Pancreas (tissue), 10 donors: ENCODE measurements around the gene BICRAL. TPM values are rescaled to one million over a fixed set of nuclear protein-coding genes. Genes with fewer than 3 reads are reported as not detected.

Experiments used
- ATAC-seq, 4 donors: fragments of 200-7000 bp; cut with Tn5 transposase; one replicate each; pipeline versions ENCODE4 v1.8.0 to v1.9.1; 2020; ENCODE audit warnings: mild to moderate bottlenecking in 4 of 4, moderate library complexity in 4 of 4
- DNase-seq, 6 donors: peaks; one replicate each; pipeline ENCODE4 v3.0.0-alpha.2; 2020
- FAIRE-seq: peaks from 2 replicates; lab custom pipeline; 2012; peaks lifted over from hg19 to GRCh38; lab: Jason Lieb, UNC
- H3K27ac ChIP-seq, 4 donors: fragments of 200-600 bp; sonication (generic); 1 replicate in 3 of 4; 2 replicates in 1 of 4; pipeline versions ENCODE4 v1.5.0 to v1.8.0; 2020
- H3K27me3 ChIP-seq, 4 donors: fragments of 200-600 bp; one replicate each; pipeline ENCODE4 v1.8.0; 2021
- H3K36me3 ChIP-seq, 3 donors: fragments of 200-600 bp; sonication (generic) in 1 of 3; one replicate each; pipeline versions ENCODE4 v1.5.0 to v1.8.0; 2020 to 2021
- H3K4me1 ChIP-seq, 3 donors: fragments of 200-600 bp; one replicate each; pipeline ENCODE4 v1.8.0; 2021
- H3K4me3 ChIP-seq, 4 donors: fragments of 200-600 bp; sonication (generic) in 2 of 4; one replicate each; pipeline versions ENCODE4 v1.5.0 to v1.8.0; 2020 to 2021
- H3K9me3 ChIP-seq, 4 donors: fragments of 200-600 bp; one replicate each; pipeline ENCODE4 v1.8.0; 2021
- CTCF ChIP-seq, 4 donors: fragments of 200-600 bp; sonication (generic) in 3 of 4; IDR thresholded peaks; one replicate each; pipeline versions ENCODE4 v1.5.0 to v1.8.0; 2021; ENCODE audit warnings: antibody characterized with exemption in 4 of 4
- WGBS, 2 donors: extraction: QIAGEN DNeasy Blood & Tissue Kit; methylation state at CpG; one replicate each; pipeline ENCODE4 v1.1.7; 2013; 5-methylcytosine and 5-hydroxymethylcytosine counted together
- intact Hi-C, 3 donors: fragments of 100-400 bp; cut with DNase I; formaldehyde crosslinking; loops; one replicate each; pipeline versions ENCODE4 v1.11.1 to v1.14.2; 2022
- polyA plus RNA-seq, 2 donors: library from polyadenylated mRNA; stranded (reverse); fragments of 200-250 nt; gene quantifications; one replicate each; pipeline ENCODE4 v1.2.3, GENCODE V29; 2013
- total RNA-seq, 6 donors: library from RNA; stranded (reverse); fragmentation: NEBNext Ultra II Directional in 4 of 6; extraction: Animal tissue kit (Norgen Biotek cat#: 25700) in 4 of 6; gene quantifications; one replicate each; pipeline versions ENCODE4 v1.2.1 to v1.2.4, GENCODE V29; 2021 to 2023
- donor health status: healthy with polysubstance abuse.
- donor health status: DM: no; HTN: no; CAD: no; lungs with moderate emphysema.
- donor health status: DM: no; HTN: no; CAD: no.
- donor health status: control.
- donor health status: control.
- donor health status: Bipolar disorder and iron deficiency.
- donor health status: DM: yes; HTN: yes; CAD: no.
- donor health status: DM: no; HTN: no; CAD: no.
- donor health status: DM: no; HTN: no; CAD: no.
- donor health status: DM: yes; HTN: yes; CAD: no.

The BICRAL gene
- total and polyA plus RNA-seq, 8 donors = 2.9 to 10.5 (median 7.1) TPM

DNA sequence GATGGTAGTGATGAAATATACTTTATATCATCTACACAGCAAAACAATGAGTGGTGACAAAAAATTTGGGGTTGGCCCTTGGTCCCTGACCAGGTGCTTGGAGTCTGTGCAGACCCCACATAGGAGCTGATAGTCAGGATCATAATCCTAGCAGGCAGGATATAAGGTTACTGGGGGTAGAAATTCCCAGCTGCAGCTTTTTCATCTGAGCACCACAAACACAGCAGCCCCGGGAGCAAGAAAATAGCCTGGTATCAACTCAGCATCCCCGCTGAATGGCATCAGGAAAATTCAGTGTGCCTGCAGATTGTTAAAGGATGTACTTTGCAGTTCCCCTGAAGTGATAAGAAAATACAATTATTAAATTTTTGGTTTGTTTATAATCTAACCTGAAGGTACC is 69.7 kb downstream of the BICRAL start:
- Histone ChIP-seq H3K9me3 (no peaks in the 10 kb centered on the region), H3K4me1 (no peaks in the 10 kb centered on the region), H3K27ac (no peak overlapping the region), H3K4me3 (no peak overlapping the region), H3K27me3 (no peaks in the 10 kb centered on the region), H3K36me3 (peaks cover 2 to 42% (median 5%) of the 10 kb centered on the region in 3 donors)
- WGBS, 2 donors = 95 to 100% methylated on average over 2 of the region's 2 CpGs
- intact Hi-C loops = no loop called here
- no peak for ATAC-seq
- DNase-seq = no peak
- TF ChIP-seq CTCF (IDR thresholded peaks at IDR 0.05) = no peak
- FAIRE-seq = no peak

GRCh38 chr6:42860036-42860435 is 78.2 kb downstream of the BICRAL start:
- no peak overlapping the region for H3K4me3 ChIP-seq
- H3K27ac ChIP-seq = no peak overlapping the region
- WGBS, 2 donors = 94 to 97% methylated on average over 1 of the region's 1 CpG
- FAIRE-seq (no peak), DNase-seq (no peak), ATAC-seq (no peak)
- no peaks in the 10 kb centered on the region for H3K27me3 ChIP-seq
- intact Hi-C loops = no loop called here
- H3K9me3 ChIP-seq = no peaks in the 10 kb centered on the region
- no peaks in the 10 kb centered on the region for H3K4me1 ChIP-seq
- TF ChIP-seq CTCF (IDR thresholded peaks at IDR 0.05) = no peak
- H3K36me3 ChIP-seq = peaks cover 11 to 94% (median 35%) of the 10 kb centered on the region in 3 donors

DNA sequence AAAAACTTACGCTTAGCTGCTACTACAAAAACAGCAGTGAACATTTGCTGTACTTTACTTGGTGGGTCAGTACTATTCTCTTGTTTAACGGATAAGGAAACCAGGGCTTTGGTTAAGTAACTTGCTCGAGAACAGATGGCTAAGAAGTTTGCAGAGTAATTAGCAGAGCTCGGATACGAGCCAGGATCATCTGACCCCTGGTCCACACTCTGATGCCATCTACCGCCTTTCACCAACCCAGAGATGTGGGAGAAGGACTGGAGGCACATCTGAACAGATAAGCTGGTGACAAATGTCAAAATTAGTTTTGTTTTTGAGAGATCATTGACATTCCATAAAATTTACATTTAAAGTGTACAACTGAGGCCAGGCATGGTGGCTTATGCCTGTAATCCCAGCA is 78.6 kb downstream of the BICRAL start:
- ATAC-seq (no peak), FAIRE-seq (no peak), DNase-seq (no peak)
- Histone ChIP-seq H3K36me3 (peaks cover 11 to 95% (median 36%) of the 10 kb centered on the region in 3 donors), H3K4me3 (no peak overlapping the region), H3K27ac (no peak overlapping the region), H3K9me3 (no peaks in the 10 kb centered on the region), H3K4me1 (no peaks in the 10 kb centered on the region), H3K27me3 (no peaks in the 10 kb centered on the region)
- intact Hi-C loops = no loop called here
- TF ChIP-seq CTCF (IDR thresholded peaks at IDR 0.05) = no peak
- 92 to 94% methylated on average over 6 of the region's 6 CpGs for WGBS, 2 donors

- H3K4me3 ChIP-seq = no peak overlapping the region
- no peak for ATAC-seq
- 86 to 91% methylated on average over 8 of the region's 8 CpGs for WGBS, 2 donors
- H3K36me3 ChIP-seq = peaks cover 8 to 73% (median 16%) of the 10 kb centered on the region in 3 donors
- intact Hi-C loops = no loop called here
- FAIRE-seq = no peak
- no peaks in the 10 kb centered on the region for H3K4me1 ChIP-seq
- DNase-seq = no peak
- H3K27ac ChIP-seq = no peak overlapping the region
- H3K27me3 ChIP-seq = no peaks in the 10 kb centered on the region
- no peaks in the 10 kb centered on the region for H3K9me3 ChIP-seq
- TF ChIP-seq CTCF (IDR thresholded peaks at IDR 0.05) = no peak
Measured at GRCh38 chr6:42864602-42865001, 82.8 kb downstream of the BICRAL start.

DNA sequence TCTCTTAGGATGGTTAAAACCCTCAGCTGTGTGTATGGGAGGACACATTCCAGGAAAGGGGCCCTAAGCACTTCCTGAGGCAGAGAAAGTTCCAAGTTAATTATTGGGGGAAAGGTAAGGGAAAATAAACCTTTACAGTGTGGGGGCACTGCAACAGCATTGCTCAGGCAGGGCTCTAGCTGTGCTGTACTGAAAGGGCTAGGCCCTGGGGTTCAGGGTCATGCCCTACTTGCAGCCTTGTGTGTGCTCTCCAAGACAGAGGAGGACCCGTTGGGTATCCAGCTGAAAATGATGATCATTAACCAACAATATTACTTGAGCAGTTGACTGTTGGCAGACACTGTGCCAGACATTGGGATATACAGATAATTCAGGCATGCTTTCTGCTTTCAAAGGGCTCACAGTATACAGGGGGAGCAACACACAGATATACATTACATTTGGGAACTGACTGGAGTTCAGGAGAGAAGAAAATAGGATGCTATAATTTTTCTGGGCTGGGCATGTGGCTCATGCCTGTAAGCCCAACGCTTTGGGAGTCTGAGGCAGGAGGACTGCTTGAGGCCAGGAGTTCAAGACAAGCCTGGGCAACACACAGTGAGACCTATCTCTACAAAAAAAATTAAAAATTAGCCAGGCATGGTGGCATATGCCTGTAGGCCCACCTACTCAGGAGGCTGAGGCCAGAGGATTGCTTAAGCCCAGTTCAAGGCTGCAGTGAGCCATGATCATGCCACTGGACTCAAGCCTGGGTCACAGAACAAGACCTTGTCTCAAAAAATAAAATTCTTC is 88.5 kb downstream of the BICRAL start:
- FAIRE-seq (no peak), DNase-seq (no peak), ATAC-seq (no peak)
- Histone ChIP-seq H3K4me3 (no peak overlapping the region), H3K9me3 (no peaks in the 10 kb centered on the region), H3K27ac (no peak overlapping the region), H3K36me3 (peaks cover 0 to 18% (median 0%) of the 10 kb centered on the region in 3 donors), H3K27me3 (no peaks in the 10 kb centered on the region), H3K4me1 (no peaks in the 10 kb centered on the region)
- WGBS, 2 donors = 57 to 60% methylated on average over 2 of the region's 2 CpGs
- intact Hi-C loops = no loop called here
- TF ChIP-seq CTCF (IDR thresholded peaks at IDR 0.05) = no peak
